A549 (cell line): ENCODE data around the gene CDH16. TPM values are rescaled to one million over a fixed set of nuclear protein-coding genes. Genes with fewer than 3 reads are reported as not detected.

Experiments
- ATAC-seq, 2 experiments: fragments of 200-7000 bp in 1 of 2; fragments of >200 bp in 1 of 2; cut with Nextera tagmentation in 1 of 2; cut with Tn5 transposase in 1 of 2; 3 replicates each; pipeline versions ENCODE4 v1.8.0 to v1.9.1; 2018 to 2020; ENCODE audit warnings: mild to moderate bottlenecking in 1 of 2, moderate library complexity in 1 of 2
- CTCF ChIA-PET: fragments of 300-600 bp; sonication (Branson Sonifier 250); formaldehyde crosslinking; extraction: SDS; loops from one replicate; lab custom pipeline; 2021; ENCODE audit warnings: antibody characterized with exemption, inconsistent platforms; lab: Yijun Ruan, JAX
- POLR2A ChIA-PET: fragments of 350-600 bp; formaldehyde crosslinking; extraction: SDS; loops from one replicate; lab custom pipeline; 2021; ENCODE audit warnings: antibody characterized with exemption, inconsistent platforms; lab: Yijun Ruan, JAX
- DNase-seq, 2 experiments: peaks; one replicate each; pipeline versions ENCODE4 v3.0.0 to v3.0.0-alpha.2; 2011 to 2016; ENCODE audit warnings: low read depth in 1 of 2, low spot score in 1 of 2
- FAIRE-seq: peaks from 2 replicates; lab custom pipeline; 2011; peaks lifted over from hg19 to GRCh38; lab: Jason Lieb, UNC
- H3K27ac ChIP-seq, 2 experiments: fragments of >200 bp; sonication (Bioruptor Twin); formaldehyde crosslinking; 3 replicates each; pipeline ENCODE4 v1.5.1; 2016 to 2017
- H3K4me1 ChIP-seq: fragments of >200 bp; sonication (Bioruptor Twin); formaldehyde crosslinking; 3 replicates; pipeline ENCODE4 v1.6.1; 2016
- H3K4me2 ChIP-seq: fragments of >200 bp; sonication (Bioruptor Twin); formaldehyde crosslinking; 3 replicates; pipeline ENCODE4 v1.6.1; 2016
- H3K4me3 ChIP-seq: fragments of >200 bp; sonication (Bioruptor Twin); formaldehyde crosslinking; 3 replicates; pipeline ENCODE4 v1.5.1; 2016
- H3K9me3 ChIP-seq: fragments of >200 bp; sonication (Bioruptor Twin); formaldehyde crosslinking; 3 replicates; pipeline ENCODE4 v1.6.1; 2016
- CBX8 ChIP-seq: fragments of 200-600 bp; sonication (generic); IDR thresholded peaks from 2 replicates; pipeline ENCODE4 v1.6.1; 2016
- CTCF ChIP-seq: fragments of >200 bp; sonication (Bioruptor Twin); formaldehyde crosslinking; IDR thresholded peaks from 3 replicates; pipeline ENCODE4 v1.5.1; 2016
- ESRRA ChIP-seq: fragments of 150-350 bp; IDR thresholded peaks from 2 replicates; pipeline ENCODE4 v1.6.1; 2014; ENCODE audit warnings: mild to moderate bottlenecking, low read length, borderline replicate concordance
- FOSB ChIP-seq: fragments of 250-450 bp; sonication (Bioruptor Pico); IDR thresholded peaks from 2 replicates; pipeline ENCODE4 v1.5.0; 2020; ENCODE audit warnings: mild to moderate bottlenecking, moderate library complexity
- FOSL2 ChIP-seq, 2 experiments: fragments of 450-650 bp in 1 of 2; fragments of >200 bp in 1 of 2; sonication (Bioruptor Twin) in 1 of 2; formaldehyde crosslinking; IDR thresholded peaks; 2 replicates each; pipeline versions ENCODE4 v1.5.0 to v1.6.1; 2016 to 2020; ENCODE audit warnings: mild to moderate bottlenecking in 1 of 2, moderate library complexity in 1 of 2
- HES2 ChIP-seq: fragments of >200 bp; sonication (Bioruptor Twin); formaldehyde crosslinking; IDR thresholded peaks from 2 replicates; pipeline ENCODE4 v1.6.1; 2016
- HMGXB4 ChIP-seq: fragments of 250-450 bp; sonication (Bioruptor Pico); IDR thresholded peaks from 2 replicates; pipeline ENCODE4 v1.5.0; 2021; ENCODE audit warnings: mild to moderate bottlenecking, moderate library complexity, borderline replicate concordance
- KDM1A ChIP-seq: fragments of 200-600 bp; sonication (generic); IDR thresholded peaks from 2 replicates; pipeline ENCODE4 v1.6.1; 2016; ENCODE audit warnings: low read depth, mild to moderate bottlenecking
- NR3C1 ChIP-seq: fragments of >200 bp; sonication (Bioruptor Twin); formaldehyde crosslinking; IDR thresholded peaks from 3 replicates; pipeline ENCODE4 v1.6.1; 2017
- PBX3 ChIP-seq: IDR thresholded peaks from 2 replicates; pipeline ENCODE4 v1.6.1; 2012
- POLR2AphosphoS2 ChIP-seq: conservative IDR thresholded peaks from 2 replicates; pipeline ENCODE4 v1.6.1; 2012; ENCODE audit warnings: low read length, improper control_type of control experiment, inconsistent platforms
- RARB ChIP-seq: fragments of 250-450 bp; sonication (Bioruptor Pico); IDR thresholded peaks from 2 replicates; pipeline ENCODE4 v1.8.0; 2021; ENCODE audit warnings: mild to moderate bottlenecking, moderate library complexity
- REST ChIP-seq: fragments of 200-600 bp; sonication (generic); IDR thresholded peaks from 2 replicates; pipeline ENCODE4 v1.6.1; 2016; ENCODE audit warnings: antibody characterized with exemption, mild to moderate bottlenecking, moderate library complexity
- RNF2 ChIP-seq: fragments of 200-600 bp; sonication (generic); IDR thresholded peaks from 2 replicates; pipeline ENCODE4 v1.6.1; 2016; ENCODE audit warnings: low read depth, mild to moderate bottlenecking, antibody characterized with exemption, moderate library complexity, borderline replicate concordance
- SREBF2 ChIP-seq: fragments of 450-650 bp; IDR thresholded peaks from 2 replicates; pipeline ENCODE4 v1.6.1; 2014; ENCODE audit warnings: mild to moderate bottlenecking, moderate library complexity
- ZFP36 ChIP-seq: fragments of 450-650 bp; IDR thresholded peaks from 2 replicates; pipeline ENCODE4 v1.6.1; 2014; ENCODE audit warnings: borderline replicate concordance; ENCODE audit not compliant: partially characterized antibody
- ZNF302 ChIP-seq: fragments of 250-450 bp; sonication (Bioruptor Pico); IDR thresholded peaks from 2 replicates; pipeline ENCODE4 v1.9.0; 2021; ENCODE audit warnings: inconsistent platforms, mild to moderate bottlenecking, moderate library complexity
- ZSCAN20 ChIP-seq: fragments of 250-450 bp; sonication (Bioruptor Pico); IDR thresholded peaks from 2 replicates; pipeline ENCODE4 v1.8.0; 2022; ENCODE audit warnings: mild to moderate bottlenecking, moderate library complexity
- WGBS: methylation state at CpG from one replicate; pipeline ENCODE4 v1.1.6; 2017; ENCODE audit errors: missing lambda C conversion rate; 5-methylcytosine and 5-hydroxymethylcytosine counted together
- polyA plus RNA-seq, 4 experiments: library from polyadenylated mRNA; depleted of rRNA in 3 of 4; stranded (reverse); fragments of >200 nt; fragmentation: RNase III in 1 of 4; extraction: RNeasy Plus Mini Kit Qiagen cat#74134 plus additional on column Dnase treatment in 1 of 4; gene quantifications; 2 replicates in 3 of 4; 3 replicates in 1 of 4; pipeline ENCODE4 v1.2.3, GENCODE V29; 2011 to 2017

The CDH16 gene
- polyA plus RNA-seq, 2 of the 4 experiments (the other 2 are of a cell fraction), result 0.18 to 0.25 TPM

- POLR2A ChIA-PET, result no interaction called here
- Histone ChIP-seq H3K4me3 (peak within 1 kb of the TSS; percentile 81), H3K4me2 (peak within 1 kb of the TSS; percentile 99), H3K4me1 (peaks cover 28% of the 10 kb centered on the region), H3K9me3 (no peaks in the 10 kb centered on the region), H3K27ac (peak within 1 kb of the TSS; percentile 94 to 99)
- CTCF ChIA-PET, result interaction anchor here (1.6 kb wide), 1 partner anchor 40 kb away, joined by 8 read pairs; no protein-coding TSS in a partner anchor
- no peak for FAIRE-seq
- no peak for TF ChIP-seq ZNF302 (CRISPR knock-in tag)
- TF ChIP-seq CTCF, result no peak
- no peak for TF ChIP-seq FOSB (CRISPR knock-in tag)
- no peak for TF ChIP-seq CBX8
- no peak for TF ChIP-seq SREBF2
- no peak for TF ChIP-seq HMGXB4 (CRISPR knock-in tag)
- no peak for TF ChIP-seq REST
- no peak for TF ChIP-seq NR3C1
- no peak for TF ChIP-seq RNF2
- no peak for TF ChIP-seq FOSL2 (IDR thresholded peaks at IDR 0.05)
- TF ChIP-seq FOSL2 (CRISPR knock-in tag; IDR thresholded peaks at IDR 0.05), result no peak
- no peak for TF ChIP-seq ZSCAN20 (CRISPR knock-in tag)
- TF ChIP-seq ESRRA, result no peak
- no peak for TF ChIP-seq KDM1A
- no peak for TF ChIP-seq HES2
- no peak for TF ChIP-seq PBX3
- no peak for TF ChIP-seq RARB (CRISPR knock-in tag)
- no peak for TF ChIP-seq POLR2AphosphoS2
- no peak for TF ChIP-seq ZFP36
- DNase-seq, result no peak
- ATAC-seq, result peak in 1 of 2 experiments; percentile 32; a peak in 3 of 6 replicates
- 79% methylated on average over 38 of the region's 44 CpGs for WGBS
Observed at GRCh38 chr16:66935314-66936011, 16.8 kb upstream of the CDH16 start, which contains the start of gene CES2. Gene CES2 (plus strand): TSS chr16:66935516. CDS start chr16:66935636, 120 bp downstream.
